Activated T-helper 2 cell treated with anti-CD3 and anti-CD28 coated beads, Interferon-gamma antibody, Interleukin-2, Interleukin-4, amounts not matched to agents 10 μg/mL and 5 μg/mL and 100 μg/mL, durations not matched to agents 14 hours and 24 hours and 36 hours (primary cell): ENCODE results near the gene CLSTN2. TPM values are rescaled to one million over a fixed set of nuclear protein-coding genes. Genes with fewer than 3 reads are reported as not detected.

Source experiments
- DNase-seq: peaks from one replicate; pipeline ENCODE4 v3.0.0; 2021; ENCODE audit warnings: low spot score
- H3K27ac Mint-ChIP-seq: one replicate; pipeline ENCODE4 v1.8.0; 2021; ENCODE audit warnings: mixed read lengths
- H3K27me3 Mint-ChIP-seq: one replicate; pipeline ENCODE4 v1.8.0; 2021; ENCODE audit warnings: low read depth, mixed read lengths
- H3K36me3 Mint-ChIP-seq: one replicate; pipeline ENCODE4 v1.8.0; 2021; ENCODE audit warnings: low read depth, mixed read lengths
- H3K4me1 Mint-ChIP-seq: one replicate; pipeline ENCODE4 v1.8.0; 2021; ENCODE audit warnings: low read depth, mixed read lengths
- H3K4me3 Mint-ChIP-seq: one replicate; pipeline ENCODE4 v1.8.0; 2021; ENCODE audit warnings: low read depth, mild to moderate bottlenecking, moderate library complexity, mixed read lengths
- H3K9me3 Mint-ChIP-seq: one replicate; pipeline ENCODE4 v1.8.0; 2021; ENCODE audit warnings: mixed read lengths
- intact Hi-C: fragments of 100-400 bp; cut with micrococcal nuclease; formaldehyde crosslinking; loops from one replicate; pipeline ENCODE4 v1.15.1; 2023
- total RNA-seq: library from RNA; stranded (reverse); gene quantifications from 2 replicates; pipeline ENCODE4 v1.2.3, GENCODE V29; 2022

Gene CLSTN2
- total RNA-seq, 1 donor from 2014 or later = not detected

GRCh38 chr3:140449413-140450256, 514.6 kb downstream of the CLSTN2 start:
- Mint-ChIP-seq H3K4me3 (no peak overlapping the region), H3K27me3 (no peaks in the 10 kb centered on the region), H3K9me3 (no peaks in the 10 kb centered on the region), H3K27ac (no peak overlapping the region), H3K4me1 (no peaks in the 10 kb centered on the region), H3K36me3 (no peaks in the 10 kb centered on the region)
- intact Hi-C loops = no loop called here
- no peak for DNase-seq

GRCh38 chr3:140453750-140454149, 518.8 kb downstream of the CLSTN2 start:
- Mint-ChIP-seq H3K4me1 (no peaks in the 10 kb centered on the region), H3K27me3 (no peaks in the 10 kb centered on the region), H3K4me3 (no peak overlapping the region), H3K9me3 (no peaks in the 10 kb centered on the region), H3K36me3 (no peaks in the 10 kb centered on the region), H3K27ac (no peak overlapping the region)
- intact Hi-C loops = no loop called here
- DNase-seq = no peak

- H3K36me3 Mint-ChIP-seq = no peaks in the 10 kb centered on the region
- H3K27me3 Mint-ChIP-seq = no peaks in the 10 kb centered on the region
- no peak overlapping the region for H3K4me3 Mint-ChIP-seq
- no peaks in the 10 kb centered on the region for H3K4me1 Mint-ChIP-seq
- H3K9me3 Mint-ChIP-seq = no peaks in the 10 kb centered on the region
- intact Hi-C loops = no loop called here
- no peak for DNase-seq
- no peak overlapping the region for H3K27ac Mint-ChIP-seq
These were observed 520.7 kb downstream of the CLSTN2 start for GRCh38 chr3:140455521-140456214.

- Mint-ChIP-seq H3K27ac (no peak overlapping the region), H3K27me3 (no peaks in the 10 kb centered on the region), H3K9me3 (no peaks in the 10 kb centered on the region), H3K4me1 (no peaks in the 10 kb centered on the region), H3K4me3 (no peak overlapping the region), H3K36me3 (no peaks in the 10 kb centered on the region)
- DNase-seq = no peak
- intact Hi-C loops = no loop called here
These were observed 522.0 kb downstream of the CLSTN2 start for GRCh38 chr3:140456974-140457373.

- H3K9me3 Mint-ChIP-seq = no peaks in the 10 kb centered on the region
- H3K27me3 Mint-ChIP-seq = no peaks in the 10 kb centered on the region
- no peaks in the 10 kb centered on the region for H3K36me3 Mint-ChIP-seq
- no peak overlapping the region for H3K27ac Mint-ChIP-seq
- DNase-seq = no peak
- intact Hi-C loops = no loop called here
- H3K4me1 Mint-ChIP-seq = no peaks in the 10 kb centered on the region
- no peak overlapping the region for H3K4me3 Mint-ChIP-seq
These were observed 524.5 kb downstream of the CLSTN2 start for GRCh38 chr3:140459462-140459861.

GRCh38 chr3:140461250-140461649, 526.3 kb downstream of the CLSTN2 start:
- no peak overlapping the region for H3K4me3 Mint-ChIP-seq
- no peak overlapping the region for H3K27ac Mint-ChIP-seq
- intact Hi-C loops = no loop called here
- no peak for DNase-seq
- no peaks in the 10 kb centered on the region for H3K27me3 Mint-ChIP-seq
- H3K36me3 Mint-ChIP-seq = no peaks in the 10 kb centered on the region
- H3K9me3 Mint-ChIP-seq = no peaks in the 10 kb centered on the region
- no peaks in the 10 kb centered on the region for H3K4me1 Mint-ChIP-seq

- no peak for DNase-seq
- Mint-ChIP-seq H3K27ac (no peak overlapping the region), H3K4me3 (no peak overlapping the region), H3K9me3 (no peaks in the 10 kb centered on the region), H3K27me3 (no peaks in the 10 kb centered on the region), H3K4me1 (no peaks in the 10 kb centered on the region), H3K36me3 (no peaks in the 10 kb centered on the region)
- intact Hi-C loops = no loop called here
These were observed 528.4 kb downstream of the CLSTN2 start for GRCh38 chr3:140463355-140463754.

GRCh38 chr3:140465988-140466387, 531.0 kb downstream of the CLSTN2 start:
- DNase-seq = no peak
- Mint-ChIP-seq H3K4me3 (no peak overlapping the region), H3K27ac (no peak overlapping the region), H3K36me3 (no peaks in the 10 kb centered on the region), H3K4me1 (no peaks in the 10 kb centered on the region), H3K27me3 (peaks cover 2% of the 10 kb centered on the region), H3K9me3 (no peaks in the 10 kb centered on the region)
- intact Hi-C loops = no loop called here

- H3K27me3 Mint-ChIP-seq = peaks cover 2% of the 10 kb centered on the region
- no peaks in the 10 kb centered on the region for H3K4me1 Mint-ChIP-seq
- no peak overlapping the region for H3K27ac Mint-ChIP-seq
- no peaks in the 10 kb centered on the region for H3K36me3 Mint-ChIP-seq
- H3K4me3 Mint-ChIP-seq = no peak overlapping the region
- DNase-seq = no peak
- H3K9me3 Mint-ChIP-seq = no peaks in the 10 kb centered on the region
- intact Hi-C loops = no loop called here
These were observed 531.5 kb downstream of the CLSTN2 start for GRCh38 chr3:140466535-140466934.

- intact Hi-C loops = no loop called here
These were observed 532.2 kb downstream of the CLSTN2 start for GRCh38 chr3:140467104-140467577.

GRCh38 chr3:140467796-140468315, 532.9 kb downstream of the CLSTN2 start:
- intact Hi-C loops = no loop called here
- H3K4me1 Mint-ChIP-seq = no peaks in the 10 kb centered on the region
- no peak overlapping the region for H3K27ac Mint-ChIP-seq
- H3K4me3 Mint-ChIP-seq = no peak overlapping the region
- no peaks in the 10 kb centered on the region for H3K9me3 Mint-ChIP-seq
- H3K36me3 Mint-ChIP-seq = no peaks in the 10 kb centered on the region
- peaks cover 2% of the 10 kb centered on the region for H3K27me3 Mint-ChIP-seq
- no peak for DNase-seq

More at GRCh38 chr3:140467104-140467577, 532.2 kb downstream of the CLSTN2 start:
- Mint-ChIP-seq H3K27me3 (peaks cover 2% of the 10 kb centered on the region), H3K27ac (no peak overlapping the region), H3K9me3 (no peaks in the 10 kb centered on the region), H3K4me3 (no peak overlapping the region), H3K36me3 (no peaks in the 10 kb centered on the region), H3K4me1 (no peaks in the 10 kb centered on the region)
- DNase-seq = no peak

GRCh38 chr3:140468407-140468806, 533.4 kb downstream of the CLSTN2 start:
- no peaks in the 10 kb centered on the region for H3K9me3 Mint-ChIP-seq
- no peak overlapping the region for H3K4me3 Mint-ChIP-seq
- no peak for DNase-seq
- intact Hi-C loops = no loop called here
- H3K4me1 Mint-ChIP-seq = no peaks in the 10 kb centered on the region
- no peak overlapping the region for H3K27ac Mint-ChIP-seq
- H3K36me3 Mint-ChIP-seq = no peaks in the 10 kb centered on the region
- peaks cover 2% of the 10 kb centered on the region for H3K27me3 Mint-ChIP-seq

GRCh38 chr3:140469491-140469890, 534.5 kb downstream of the CLSTN2 start:
- no peaks in the 10 kb centered on the region for H3K4me1 Mint-ChIP-seq
- no peaks in the 10 kb centered on the region for H3K9me3 Mint-ChIP-seq
- DNase-seq = no peak
- H3K4me3 Mint-ChIP-seq = no peak overlapping the region
- no peaks in the 10 kb centered on the region for H3K36me3 Mint-ChIP-seq
- intact Hi-C loops = no loop called here
- no peak overlapping the region for H3K27ac Mint-ChIP-seq
- H3K27me3 Mint-ChIP-seq = peaks cover 2% of the 10 kb centered on the region
